HG03108 (cell line): ENCODE results near the gene CABLES1.
"Not testable (repeated sequence)": the region's sequence is repeated elsewhere in the genome, so short reads cannot be mapped to it uniquely, and the experiment has no call there.

ENCODE experiments used
- ATAC-seq: cut with Tn5 transposase; IDR thresholded peaks from one replicate; pipeline ENCODE4 v1.9.1; 2021; ENCODE audit warnings: moderate library complexity; ENCODE audit not compliant: unreplicated experiment

Gene CABLES1

DNA sequence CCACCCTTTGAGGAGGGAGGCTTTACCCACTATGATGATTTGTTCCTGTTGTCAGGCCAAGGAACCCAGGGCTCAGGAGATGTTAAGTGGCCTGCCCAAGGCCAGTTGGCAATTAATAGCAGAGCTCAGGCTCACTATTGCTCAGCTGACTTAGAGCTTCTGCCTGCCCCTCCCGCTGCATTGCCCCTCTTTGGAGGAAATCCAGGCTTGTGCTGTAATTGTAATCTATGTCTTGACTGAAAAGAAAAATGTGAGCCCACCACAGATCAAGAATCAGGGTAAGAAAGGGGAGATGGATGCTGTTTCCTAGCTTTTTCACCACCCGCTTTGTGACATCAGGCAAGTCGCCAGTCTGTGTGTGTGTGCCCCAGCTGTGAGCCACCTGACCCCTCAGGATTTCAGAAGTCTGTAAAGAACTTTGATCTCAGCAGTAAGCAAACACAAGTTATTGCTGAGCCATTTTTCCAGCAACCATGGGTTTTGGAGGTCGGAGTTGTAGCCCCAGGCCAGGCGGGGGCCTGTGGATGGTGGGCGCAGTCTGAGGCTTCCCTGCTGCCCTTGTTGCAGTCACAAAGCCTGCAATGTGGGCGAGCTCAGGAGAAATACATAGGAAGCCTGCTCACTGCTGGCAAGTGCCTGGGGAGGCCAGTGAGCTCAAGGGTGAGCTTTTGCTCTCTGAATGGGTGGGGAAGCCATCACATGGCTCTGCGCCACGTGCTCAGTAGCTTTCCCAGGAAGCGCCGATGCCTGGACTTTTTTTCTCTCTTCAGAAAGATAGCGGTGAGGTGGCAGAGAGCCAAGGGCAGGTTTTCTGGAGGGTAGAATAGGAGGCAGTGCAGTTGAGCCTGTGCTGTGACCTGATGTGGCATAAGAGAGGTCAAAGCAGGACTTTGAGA lies 6.1 kb downstream of the CABLES1 start:
- ATAC-seq, result no peak

DNA sequence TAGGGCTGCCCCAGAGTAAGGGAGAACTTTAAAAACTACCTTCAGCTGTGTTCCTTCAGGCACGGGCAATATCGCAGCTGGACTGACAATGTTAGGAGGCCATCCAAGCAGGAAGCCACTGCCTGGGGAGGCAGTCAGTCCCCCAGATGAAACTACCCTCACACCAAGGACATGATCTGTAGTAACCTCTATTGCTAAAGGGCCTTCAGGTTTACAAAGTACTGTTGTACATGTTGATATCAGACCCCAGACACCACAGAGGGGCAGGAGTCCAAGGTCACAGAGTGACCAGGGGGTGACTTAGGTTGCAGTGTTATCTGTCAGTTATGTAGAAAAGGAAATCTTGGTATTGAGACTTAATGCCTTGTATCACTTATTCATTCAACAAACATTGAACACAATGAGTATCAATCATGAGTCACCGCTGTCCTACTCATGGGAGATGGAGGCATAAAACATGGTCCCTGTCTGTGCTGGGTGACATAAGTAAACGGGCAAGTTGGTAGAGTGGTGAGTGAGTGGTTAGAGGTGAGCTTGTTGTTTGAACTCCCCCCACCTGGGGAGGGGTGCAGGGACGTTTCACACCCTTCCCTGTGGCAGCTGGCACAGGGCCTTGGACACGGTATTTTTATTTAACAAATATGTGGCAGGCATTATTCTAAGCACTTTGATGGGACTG lies 7.1 kb downstream of the CABLES1 start:
- no peak for ATAC-seq

DNA sequence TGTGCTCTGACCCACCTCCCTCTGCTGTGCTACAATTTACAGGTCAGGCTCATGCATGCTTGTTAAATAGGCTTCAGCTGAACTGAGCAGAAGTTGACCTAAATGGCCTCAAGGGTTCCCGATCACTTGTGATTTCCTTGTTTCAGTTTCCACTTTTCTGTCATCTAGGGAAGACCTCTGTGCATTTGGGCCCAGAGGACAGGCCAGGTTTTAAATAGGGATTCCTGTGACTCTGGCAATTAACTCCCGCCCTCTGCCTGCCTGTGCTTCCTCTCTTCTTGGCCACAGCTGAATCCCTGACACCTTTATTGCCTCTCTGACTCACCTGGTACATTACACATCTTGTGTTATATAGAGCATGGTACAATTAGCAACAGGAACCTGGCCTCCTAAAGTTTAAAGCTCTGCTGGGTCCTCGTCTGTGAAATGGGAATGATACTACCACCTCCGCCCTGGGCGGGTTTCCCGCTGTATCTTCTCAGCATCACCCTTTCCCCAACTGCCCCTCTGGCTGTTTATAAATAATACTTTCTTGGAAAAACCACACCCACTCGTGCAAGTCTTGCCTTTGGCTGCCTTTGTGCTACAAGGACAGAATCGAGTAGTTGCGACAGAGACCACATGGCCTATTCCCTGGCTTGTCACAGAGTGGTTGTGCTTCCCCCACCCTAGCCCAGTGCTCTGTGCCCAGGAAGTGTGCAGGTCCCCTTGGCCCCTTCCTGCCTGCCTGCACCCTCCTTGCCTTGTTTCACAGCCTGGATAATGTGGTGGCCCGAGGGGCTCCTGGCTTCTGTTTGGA lies 7.9 kb downstream of the CABLES1 start:
- no peak for ATAC-seq

DNA sequence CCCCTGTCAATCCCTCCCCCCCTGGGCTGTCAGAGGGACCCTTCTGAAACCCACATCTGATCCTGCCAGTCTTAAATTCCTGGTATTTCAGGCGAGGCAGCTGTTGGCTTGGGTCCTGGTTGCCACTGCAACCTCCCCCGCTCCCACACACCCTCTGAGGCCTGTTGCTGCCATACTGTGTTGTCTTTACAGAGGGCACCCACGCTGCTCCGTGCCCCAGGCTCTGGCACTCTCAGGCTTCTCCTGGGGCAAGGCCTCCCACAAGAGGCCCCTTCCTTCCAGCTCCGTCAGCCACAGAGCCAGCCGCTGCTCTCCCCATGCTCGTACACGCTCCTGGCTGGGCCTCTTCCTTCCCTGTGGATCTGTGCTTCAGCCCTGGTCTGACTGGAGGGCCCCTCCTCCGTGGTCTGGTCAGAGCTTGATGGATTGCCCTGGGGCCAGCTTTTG lies 8.6 kb downstream of the CABLES1 start:
- no peak for ATAC-seq

DNA sequence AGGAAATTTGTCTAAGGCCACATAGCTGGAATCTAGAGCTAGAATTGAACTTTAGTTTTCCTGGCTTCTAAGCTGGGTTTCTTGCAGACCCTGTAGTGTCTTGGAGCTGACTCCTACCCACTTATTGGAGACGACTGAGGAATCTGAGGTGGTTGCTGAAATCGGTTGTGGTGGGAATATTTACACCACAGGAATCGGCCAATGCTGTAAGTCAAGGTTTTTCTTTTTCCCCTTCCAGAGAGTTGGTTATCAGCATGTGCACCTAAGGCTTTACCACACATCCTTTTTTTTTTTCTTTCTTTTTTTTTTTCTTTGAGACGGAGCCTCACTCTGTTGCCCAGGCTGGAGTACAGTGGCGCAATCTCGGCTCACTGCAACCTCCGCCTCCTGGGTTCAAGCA lies 9.4 kb downstream of the CABLES1 start:
- no peak for ATAC-seq

DNA sequence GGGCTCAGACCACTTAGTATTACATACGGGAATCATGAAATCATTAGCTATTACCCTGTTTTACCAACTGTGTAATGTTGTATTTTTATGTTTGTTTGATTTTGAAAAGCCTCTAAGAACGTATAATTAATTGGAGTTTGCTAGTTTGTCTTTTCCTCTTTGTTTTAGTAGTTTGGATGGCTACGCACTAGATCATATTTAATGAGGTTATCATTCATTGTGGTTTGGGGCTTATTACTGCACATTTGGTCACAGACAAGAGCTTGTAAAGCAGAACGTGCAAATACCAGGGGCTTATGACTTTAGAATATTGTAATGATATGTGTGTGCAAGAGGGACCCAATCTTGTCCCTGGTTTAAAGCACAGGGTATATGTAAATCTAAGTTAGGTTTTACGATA lies 10.3 kb downstream of the CABLES1 start:
- no peak for ATAC-seq

DNA sequence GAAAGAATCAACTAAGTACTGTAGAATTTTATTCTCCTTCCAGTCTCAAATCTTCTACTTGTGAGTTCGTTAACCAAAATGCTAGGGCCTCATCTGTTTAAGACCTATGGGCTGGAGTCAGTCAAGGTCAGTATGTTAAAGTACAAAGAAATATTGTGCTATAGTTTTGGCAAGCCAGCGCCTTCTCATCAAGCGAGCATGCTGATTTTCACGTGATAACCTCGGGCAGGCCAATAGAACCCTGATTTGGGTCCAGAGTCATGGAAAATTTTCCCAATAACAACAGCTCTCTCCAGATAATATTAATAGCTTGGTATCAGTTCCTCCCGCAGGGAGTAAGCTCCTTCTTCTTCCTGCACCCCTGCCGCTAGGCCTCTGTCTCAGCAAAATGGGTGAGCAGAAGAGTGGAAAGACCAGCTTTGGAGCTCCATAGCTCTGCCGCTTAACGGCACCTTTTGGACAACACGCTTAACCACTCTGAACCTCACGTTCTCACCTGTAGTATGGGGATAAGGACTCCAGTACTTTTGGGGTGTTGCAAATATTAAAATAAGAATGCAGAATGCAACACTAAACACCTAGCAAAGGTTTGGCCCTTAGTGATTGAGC lies 11.7 kb downstream of the CABLES1 start:
- ATAC-seq, result no peak

DNA sequence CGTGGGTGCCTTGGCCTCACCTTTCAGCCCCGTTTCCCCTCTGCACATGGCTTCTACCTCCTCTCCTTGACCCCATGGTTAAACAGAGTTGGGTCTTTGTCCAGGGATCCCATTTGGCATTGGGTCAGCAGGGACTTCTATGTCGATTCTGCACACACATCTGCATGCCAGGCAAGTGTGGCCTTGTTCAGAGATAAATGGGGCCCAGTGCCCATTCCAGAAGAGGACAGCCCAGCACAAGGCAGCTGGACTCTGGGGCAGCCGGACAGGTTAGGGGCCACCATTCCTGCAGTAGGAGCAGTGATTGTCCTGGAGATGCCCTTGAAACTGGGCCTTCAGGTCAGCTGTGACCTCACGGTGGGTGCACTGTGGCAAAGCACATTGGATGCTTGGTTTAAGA lies 13.1 kb downstream of the CABLES1 start:
- ATAC-seq, result no peak

DNA sequence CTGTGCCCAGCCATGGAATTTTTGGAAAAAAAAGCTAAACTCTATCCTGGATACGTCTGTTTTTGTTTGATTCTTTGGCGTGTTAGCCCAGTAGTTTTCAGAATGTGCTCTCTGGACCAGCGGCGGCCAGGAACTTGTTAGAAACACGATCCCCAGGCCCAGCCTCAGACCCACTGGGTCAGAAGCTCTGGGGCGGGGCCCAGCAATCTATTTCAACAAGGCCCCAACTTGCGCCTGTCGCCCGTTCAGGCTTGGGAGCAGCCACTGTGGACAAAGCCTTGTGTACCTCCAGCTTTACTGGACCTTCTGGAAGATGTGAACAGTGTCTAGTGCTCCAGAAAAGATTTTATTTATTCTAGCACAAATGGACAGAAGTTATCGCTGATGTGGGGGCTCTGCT lies 14.3 kb downstream of the CABLES1 start:
- ATAC-seq, result no peak

DNA sequence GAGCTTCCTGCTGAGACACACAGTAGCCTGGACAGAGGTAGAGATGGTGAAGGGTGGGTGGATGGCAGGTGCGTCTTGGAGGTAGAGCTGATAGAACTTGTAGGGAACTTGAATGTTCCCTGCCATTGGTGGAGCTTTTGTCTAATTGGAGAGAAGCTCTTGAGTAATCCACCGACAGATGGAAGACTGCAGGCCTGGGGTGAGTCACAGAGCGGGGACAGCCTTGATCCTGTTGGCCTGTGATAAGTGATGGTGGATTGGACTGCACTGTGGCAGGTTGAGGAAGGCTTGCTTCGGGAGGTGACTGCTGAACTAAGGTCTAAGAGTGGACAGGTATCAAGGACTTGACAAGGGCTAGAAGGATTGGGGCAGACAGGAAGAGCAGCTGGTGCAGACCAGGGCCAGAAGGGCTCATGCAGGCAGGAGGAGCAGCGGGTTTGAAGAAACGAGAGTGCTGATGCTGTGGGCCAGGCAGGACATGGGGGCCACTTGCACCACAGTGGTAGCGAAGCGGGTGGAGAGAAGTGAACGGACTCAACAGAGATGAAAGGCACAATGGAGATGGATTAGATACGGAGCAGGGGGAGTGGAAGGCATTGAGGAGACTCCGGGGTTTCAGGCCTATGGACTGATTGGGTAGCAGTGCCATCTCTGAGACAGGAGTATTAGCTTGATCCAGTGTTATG lies 16.3 kb downstream of the CABLES1 start:
- ATAC-seq, result no peak

DNA sequence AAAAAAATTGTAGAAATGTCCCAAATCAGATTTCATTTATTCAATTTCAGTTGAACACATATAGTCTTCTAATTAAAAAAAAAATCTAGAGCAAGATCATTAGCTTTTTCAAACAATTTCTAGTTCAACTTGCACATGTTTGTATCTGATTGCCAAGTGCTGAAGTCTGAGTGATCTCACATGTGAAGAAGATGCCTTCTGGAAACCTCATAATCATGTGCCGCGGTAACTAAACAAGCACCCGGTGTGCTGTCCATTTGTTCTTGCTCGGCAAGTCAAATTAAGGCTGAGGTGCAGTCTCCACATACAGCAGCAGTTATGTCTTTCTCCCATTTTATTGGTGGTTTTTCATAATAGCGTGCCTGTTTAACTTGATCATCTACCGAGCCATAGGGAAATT lies 18.7 kb downstream of the CABLES1 start:
- no peak for ATAC-seq

DNA sequence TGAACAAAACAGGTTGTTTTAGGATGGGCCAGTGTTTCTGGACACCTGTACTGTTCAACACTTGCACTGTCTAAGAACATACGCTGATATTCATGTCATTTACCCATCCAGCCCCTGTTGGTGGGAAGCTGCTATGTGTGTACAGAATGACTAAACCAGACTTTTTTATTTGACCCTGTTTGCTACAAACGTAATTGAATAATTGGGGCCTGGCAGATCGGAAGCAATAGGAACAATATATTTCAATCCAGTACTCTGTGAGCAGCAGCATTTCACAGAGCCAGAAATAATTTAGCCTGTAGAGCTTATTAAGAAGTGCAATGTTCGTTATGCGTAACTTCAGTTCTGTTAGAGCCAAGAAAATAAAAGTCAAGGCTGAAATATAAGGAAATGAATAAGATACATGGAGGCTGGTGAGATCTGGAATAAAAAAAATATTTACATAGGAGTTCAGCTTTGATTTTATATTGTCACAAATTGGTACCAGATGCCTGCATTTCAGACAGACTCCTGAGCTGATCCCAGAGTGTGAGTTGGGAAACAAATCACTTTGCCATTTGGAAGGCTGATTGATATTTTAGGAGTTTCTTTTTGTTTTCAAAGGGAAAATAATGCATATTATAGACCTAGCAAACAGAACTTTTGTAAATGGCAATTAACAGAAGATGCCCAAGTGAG lies 19.7 kb downstream of the CABLES1 start:
- no peak for ATAC-seq

DNA sequence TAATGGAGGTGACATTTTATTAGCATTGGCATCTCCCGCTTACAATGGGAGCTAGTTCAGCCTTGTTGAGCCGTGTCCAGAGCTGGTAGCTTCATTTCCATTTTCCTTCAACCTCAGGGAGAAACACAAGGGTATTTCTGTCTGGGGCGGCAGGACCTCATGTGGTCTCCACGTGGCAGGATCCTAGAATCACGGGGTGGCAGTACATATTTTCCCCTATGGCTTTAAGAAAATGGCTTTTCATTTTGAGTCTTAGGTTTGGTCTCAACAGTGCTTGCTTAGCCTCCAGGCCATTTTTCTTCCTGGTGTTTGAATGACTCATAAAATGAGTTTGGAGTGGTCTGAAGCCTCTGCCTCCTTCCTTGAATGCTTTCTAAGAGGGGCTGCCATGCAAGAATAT lies 20.3 kb downstream of the CABLES1 start:
- no peak for ATAC-seq

DNA sequence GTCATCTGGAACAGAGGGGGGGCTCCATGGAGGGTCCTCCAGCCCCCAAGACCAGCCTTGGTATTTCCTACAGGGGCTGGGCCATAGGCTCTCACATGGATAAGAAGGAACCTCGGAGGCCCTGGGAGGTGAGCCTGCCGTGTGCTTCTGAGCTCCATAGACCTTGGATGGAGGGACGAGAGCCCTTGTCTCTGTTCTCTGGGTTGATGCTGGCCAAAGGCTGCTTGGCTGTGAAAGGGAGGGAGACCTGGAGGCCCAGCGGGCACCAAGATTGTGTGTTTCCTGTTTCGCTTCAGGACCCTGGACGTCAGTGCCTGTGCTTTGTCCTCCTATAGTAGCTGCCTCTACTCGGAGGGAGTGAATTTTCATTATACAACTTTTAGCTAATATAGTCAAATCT lies 20.8 kb downstream of the CABLES1 start:
- ATAC-seq, result no peak

DNA sequence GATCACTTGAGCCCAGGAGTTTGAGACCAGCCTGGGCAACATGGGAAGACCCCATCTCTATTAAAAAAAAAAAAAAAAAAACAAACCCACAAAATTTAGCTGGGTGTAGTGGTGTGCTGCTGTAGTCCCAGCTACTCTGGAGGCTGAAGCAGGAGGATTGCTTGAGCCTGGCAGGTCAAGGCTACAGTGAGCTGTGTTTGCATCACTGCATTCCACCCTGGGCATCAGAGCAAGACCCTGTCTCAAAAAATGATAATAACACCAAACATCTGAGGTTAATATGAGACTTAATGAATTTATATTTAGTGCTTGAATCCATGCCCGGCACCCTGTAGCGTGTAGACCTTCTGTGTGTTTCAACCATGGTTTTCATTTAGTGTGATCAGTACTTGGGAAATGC lies 22.8 kb downstream of the CABLES1 start:
- ATAC-seq, result no peak

DNA sequence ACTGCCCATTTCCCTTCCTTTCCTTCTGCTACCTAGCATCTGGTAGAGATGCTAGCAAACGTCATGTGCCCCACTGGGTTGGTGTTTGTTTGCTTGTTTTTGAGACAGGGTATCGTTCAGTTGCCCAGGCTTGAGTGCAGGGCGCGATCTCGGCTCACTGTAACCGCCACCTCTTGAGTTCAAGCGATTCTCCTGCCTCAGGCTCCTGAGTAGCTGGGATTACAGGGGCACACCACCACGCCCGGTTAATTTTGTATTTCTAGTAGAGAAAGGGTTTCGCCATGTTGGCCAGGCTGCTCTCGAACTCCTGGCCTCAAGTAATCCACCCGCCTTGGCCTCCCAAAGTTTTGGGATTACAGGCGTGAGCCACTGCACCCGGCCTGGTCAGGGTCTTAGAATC lies 23.6 kb downstream of the CABLES1 start:
- ATAC-seq, result not testable (repeated sequence)

DNA sequence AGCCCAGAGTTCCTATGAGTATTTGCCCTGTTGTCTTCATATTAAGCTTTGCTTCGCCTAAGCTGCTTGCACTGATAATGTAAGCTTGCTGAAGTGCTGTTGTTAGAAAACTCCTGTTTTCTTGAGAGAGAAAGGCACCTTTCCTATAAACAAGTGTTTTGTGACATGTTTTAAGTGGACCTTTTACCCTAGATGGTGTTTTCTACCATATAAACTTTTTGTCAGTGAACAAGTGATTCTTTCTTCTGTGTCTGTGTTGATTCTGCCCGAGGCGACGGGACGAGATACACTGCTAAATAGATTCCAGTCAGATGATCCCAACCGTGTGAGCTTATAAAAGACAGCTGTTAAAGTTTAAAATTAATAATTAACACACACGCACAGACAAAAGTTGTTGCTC lies 24.1 kb downstream of the CABLES1 start:
- no peak for ATAC-seq

DNA sequence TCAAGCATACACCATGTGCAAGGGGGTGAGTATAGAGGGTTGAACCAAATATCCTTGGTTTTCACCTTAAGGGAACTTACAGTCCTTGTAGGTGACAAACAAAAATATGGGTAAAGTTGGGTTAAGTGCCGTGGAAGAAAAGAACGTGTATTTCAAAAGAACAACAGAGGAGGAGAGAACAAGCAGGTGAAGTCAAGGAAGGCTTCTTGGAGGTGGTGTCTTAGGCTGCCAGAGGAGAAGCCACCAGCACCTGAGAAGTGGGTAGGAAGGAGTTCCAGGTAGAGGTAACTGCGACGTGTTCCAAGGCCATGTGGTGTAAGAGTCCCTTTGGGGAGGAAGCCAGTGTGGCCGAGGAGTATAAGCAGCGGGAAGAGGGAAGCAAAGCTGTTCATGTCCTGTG lies 27.2 kb downstream of the CABLES1 start:
- ATAC-seq, result no peak

DNA sequence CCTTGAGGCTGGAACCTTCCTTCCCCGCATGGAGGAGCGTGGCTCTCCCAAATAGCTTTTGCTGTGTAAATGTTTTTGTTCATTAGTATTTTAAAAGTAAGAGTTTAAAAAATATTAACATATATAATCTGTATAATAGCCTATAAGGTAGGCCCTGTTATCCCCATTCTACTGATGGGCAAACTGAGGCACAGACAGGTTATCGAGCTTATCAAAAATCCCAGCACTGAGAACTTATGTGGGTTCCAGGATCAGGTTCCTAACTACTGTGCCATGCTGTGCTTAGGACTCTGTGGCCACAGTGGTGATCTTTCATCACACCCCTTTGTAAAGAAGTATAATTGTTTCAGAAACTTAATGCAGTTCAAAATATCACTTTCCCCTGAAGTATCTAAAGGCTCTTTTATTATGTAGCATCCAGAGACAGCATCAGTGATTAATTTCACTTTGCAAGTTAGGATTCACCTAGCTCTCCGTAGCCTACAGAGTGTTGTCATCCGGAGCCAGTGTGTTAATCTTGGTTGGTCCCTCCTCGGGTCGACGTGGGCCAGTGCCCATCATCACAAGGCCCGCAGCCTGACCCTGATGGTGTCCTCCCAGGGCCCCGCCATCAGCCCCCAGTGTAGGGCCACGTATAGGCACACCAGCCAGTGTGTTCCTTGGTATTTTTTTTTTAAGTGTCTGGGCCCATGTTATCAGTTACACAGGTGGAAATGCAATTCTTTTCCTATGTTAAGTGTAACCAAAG lies 28.7 kb downstream of the CABLES1 start:
- no peak for ATAC-seq
